ENCODE data around the gene SSH2.

Gene SSH2

DNA sequence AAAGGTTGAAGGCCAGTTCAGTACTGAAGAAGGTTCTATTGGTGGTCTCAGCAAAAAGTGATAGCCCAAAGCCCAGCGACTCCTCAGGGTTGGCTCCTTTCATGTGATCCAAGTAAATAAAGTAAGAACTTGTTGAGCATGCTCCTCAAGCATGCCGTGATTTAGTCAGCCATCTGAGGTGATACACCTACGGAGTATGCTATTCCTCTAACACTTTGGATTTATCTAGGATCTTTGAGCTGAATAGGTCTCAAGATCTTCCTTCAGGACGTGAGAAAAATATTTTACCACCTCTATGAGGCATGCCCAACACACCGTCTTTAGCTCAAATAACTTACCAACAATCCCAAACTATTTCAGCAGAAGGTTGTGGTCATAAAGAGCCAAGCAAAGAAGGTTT lies 154.0 kb downstream of the SSH2 start:
- WGBS, 2 donors (ENCODE audit: extremely low coverage in 2 of 2, insufficient read length in 2 of 2, insufficient replicate concordance in 1 of 2) = no CpG with 5 or more reads among the region's 5 CpGs
- H3K36me3 ChIP-seq (replicated peaks in 1 of 2; ENCODE audit: control insufficient read depth in 2 of 2, insufficient read depth in 2 of 2, low read length in 2 of 2) = no peaks in the 10 kb centered on the region
- no peak overlapping the region for H3K9ac ChIP-seq (ENCODE audit: low read depth, low read length, poor library complexity)
- no peaks in the 10 kb centered on the region for H3K9me3 ChIP-seq (replicated peaks in 1 of 2; ENCODE audit: control insufficient read depth in 2 of 2, insufficient read depth in 1 of 2, low read depth in 1 of 2, low read length in 2 of 2)
- H2AFZ ChIP-seq (ENCODE audit: low read length) = no peak overlapping the region
- H3K79me1 ChIP-seq (ENCODE audit: low read depth, low read length) = no peaks in the 10 kb centered on the region
- H4K91ac ChIP-seq (ENCODE audit: low read depth, low read length, poor library complexity) = no peak overlapping the region
- H4K8ac ChIP-seq (ENCODE audit: low read depth, low read length) = no peak overlapping the region
- H3K23ac ChIP-seq (ENCODE audit: low read depth, low read length, poor library complexity) = no peak overlapping the region
- H3K27me3 ChIP-seq (ENCODE audit: control insufficient read depth in 3 of 3, insufficient read depth in 3 of 3, low read depth in 1 of 3, low read length in 3 of 3) = no peaks in the 10 kb centered on the region
- peaks cover 1 to 2% of the 10 kb centered on the region in 2 donors for H3K4me1 ChIP-seq (ENCODE audit: control insufficient read depth in 2 of 2, insufficient read depth in 1 of 2, low read depth in 1 of 2, low read length in 2 of 2)
- H3K18ac ChIP-seq (ENCODE audit: low read length) = no peak overlapping the region
- no peak overlapping the region for H2BK120ac ChIP-seq (ENCODE audit: low read depth, low read length)
- H3K14ac ChIP-seq (ENCODE audit: low read length) = no peak overlapping the region
- no peak overlapping the region for H2BK15ac ChIP-seq (ENCODE audit: low read length)
- no peak overlapping the region for H3K4ac ChIP-seq (ENCODE audit: low read length)
- no peak overlapping the region for H3K4me3 ChIP-seq (ENCODE audit: low read length in 2 of 2)
- DNase-seq (ENCODE audit: low spot score) = no peak
- H2BK5ac ChIP-seq (ENCODE audit: low read length) = no peak overlapping the region
- H3K4me2 ChIP-seq (ENCODE audit: insufficient read depth, low read length, poor library complexity, severe bottlenecking) = no peak overlapping the region
- H3K27ac ChIP-seq (replicated peaks; ENCODE audit: low read length) = no peak overlapping the region
- H2AK5ac ChIP-seq (ENCODE audit: low read depth, low read length) = no peak overlapping the region
- H2BK12ac ChIP-seq (ENCODE audit: low read length) = no peak overlapping the region

DNA sequence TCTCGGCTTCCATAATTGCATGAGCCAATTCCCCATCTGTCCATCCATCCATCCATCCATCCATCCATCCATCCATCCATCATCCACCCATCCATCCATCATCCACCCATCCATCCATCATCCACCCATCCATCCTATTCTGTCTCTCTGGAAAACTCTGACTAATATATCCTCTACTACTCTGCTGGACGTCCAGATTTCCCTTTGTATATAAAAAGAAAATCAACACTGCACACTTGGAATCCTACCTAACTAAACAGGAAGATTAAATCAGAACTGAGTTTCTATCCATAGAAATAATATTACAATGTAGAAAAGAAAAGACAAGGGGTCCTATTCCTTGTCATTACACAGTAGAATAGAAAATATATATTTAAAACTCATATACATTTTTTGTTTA lies 157.0 kb downstream of the SSH2 start:
- DNase-seq (ENCODE audit: low spot score) = no peak
- no CpG with 5 or more reads among the region's 2 CpGs for WGBS, 2 donors (ENCODE audit: extremely low coverage in 2 of 2, insufficient read length in 2 of 2, insufficient replicate concordance in 1 of 2)
- Histone ChIP-seq H4K91ac (ENCODE audit: low read depth, low read length, poor library complexity) (no peak overlapping the region), H3K4ac (ENCODE audit: low read length) (no peak overlapping the region), H2BK5ac (ENCODE audit: low read length) (no peak overlapping the region), H3K27ac (replicated peaks; ENCODE audit: low read length) (no peak overlapping the region), H3K9ac (ENCODE audit: low read depth, low read length, poor library complexity) (no peak overlapping the region), H3K36me3 (replicated peaks in 1 of 2; ENCODE audit: control insufficient read depth in 2 of 2, insufficient read depth in 2 of 2, low read length in 2 of 2) (no peaks in the 10 kb centered on the region), H3K4me1 (ENCODE audit: control insufficient read depth in 2 of 2, insufficient read depth in 1 of 2, low read depth in 1 of 2, low read length in 2 of 2) (peaks cover 1 to 2% of the 10 kb centered on the region in 2 donors), H3K4me3 (ENCODE audit: low read length in 2 of 2) (no peak overlapping the region), H3K14ac (ENCODE audit: low read length) (no peak overlapping the region), H2BK12ac (ENCODE audit: low read length) (no peak overlapping the region), H3K23ac (ENCODE audit: low read depth, low read length, poor library complexity) (no peak overlapping the region), H4K8ac (ENCODE audit: low read depth, low read length) (no peak overlapping the region), H2BK15ac (ENCODE audit: low read length) (no peak overlapping the region), H3K79me1 (ENCODE audit: low read depth, low read length) (no peaks in the 10 kb centered on the region), H3K9me3 (replicated peaks in 1 of 2; ENCODE audit: control insufficient read depth in 2 of 2, insufficient read depth in 1 of 2, low read depth in 1 of 2, low read length in 2 of 2) (no peaks in the 10 kb centered on the region), H2BK120ac (ENCODE audit: low read depth, low read length) (no peak overlapping the region), H2AK5ac (ENCODE audit: low read depth, low read length) (no peak overlapping the region), H2AFZ (ENCODE audit: low read length) (no peak overlapping the region), H3K4me2 (ENCODE audit: insufficient read depth, low read length, poor library complexity, severe bottlenecking) (no peak overlapping the region), H3K27me3 (ENCODE audit: control insufficient read depth in 3 of 3, insufficient read depth in 3 of 3, low read depth in 1 of 3, low read length in 3 of 3) (no peaks in the 10 kb centered on the region), H3K18ac (ENCODE audit: low read length) (no peak overlapping the region)

DNA sequence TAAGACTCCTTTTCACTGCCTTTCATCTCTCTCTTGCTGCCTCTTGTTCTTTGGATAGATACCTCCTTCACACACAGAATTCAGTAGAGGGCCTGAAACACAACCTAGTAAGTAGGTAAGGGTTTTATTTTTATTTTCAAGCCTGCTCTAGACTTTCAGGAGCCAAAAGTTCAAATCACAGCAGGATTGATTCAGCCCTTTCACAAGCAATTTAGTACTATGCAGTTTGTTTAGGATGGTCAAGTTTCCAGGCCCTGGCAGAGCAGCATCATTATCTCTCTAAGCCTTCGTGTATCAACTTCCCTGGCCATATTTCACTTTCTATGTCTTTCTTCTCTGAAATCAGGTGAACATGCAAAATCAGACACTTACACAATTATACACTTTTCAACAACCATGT lies 158.5 kb downstream of the SSH2 start:
- Histone ChIP-seq H2BK120ac (ENCODE audit: low read depth, low read length) (no peak overlapping the region), H4K91ac (ENCODE audit: low read depth, low read length, poor library complexity) (no peak overlapping the region), H3K36me3 (replicated peaks in 1 of 2; ENCODE audit: control insufficient read depth in 2 of 2, insufficient read depth in 2 of 2, low read length in 2 of 2) (no peaks in the 10 kb centered on the region), H2BK15ac (ENCODE audit: low read length) (no peak overlapping the region), H3K9me3 (replicated peaks in 1 of 2; ENCODE audit: control insufficient read depth in 2 of 2, insufficient read depth in 1 of 2, low read depth in 1 of 2, low read length in 2 of 2) (no peaks in the 10 kb centered on the region), H3K9ac (ENCODE audit: low read depth, low read length, poor library complexity) (no peak overlapping the region), H3K14ac (ENCODE audit: low read length) (no peak overlapping the region), H2BK12ac (ENCODE audit: low read length) (no peak overlapping the region), H3K18ac (ENCODE audit: low read length) (no peak overlapping the region), H3K27ac (replicated peaks; ENCODE audit: low read length) (no peak overlapping the region), H3K27me3 (ENCODE audit: control insufficient read depth in 3 of 3, insufficient read depth in 3 of 3, low read depth in 1 of 3, low read length in 3 of 3) (no peaks in the 10 kb centered on the region), H2BK5ac (ENCODE audit: low read length) (no peak overlapping the region), H3K23ac (ENCODE audit: low read depth, low read length, poor library complexity) (no peak overlapping the region), H2AK5ac (ENCODE audit: low read depth, low read length) (no peak overlapping the region), H4K8ac (ENCODE audit: low read depth, low read length) (no peak overlapping the region), H3K4me2 (ENCODE audit: insufficient read depth, low read length, poor library complexity, severe bottlenecking) (no peak overlapping the region), H2AFZ (ENCODE audit: low read length) (no peak overlapping the region), H3K79me1 (ENCODE audit: low read depth, low read length) (no peaks in the 10 kb centered on the region), H3K4me3 (ENCODE audit: low read length in 2 of 2) (no peak overlapping the region), H3K4ac (ENCODE audit: low read length) (no peak overlapping the region), H3K4me1 (ENCODE audit: control insufficient read depth in 2 of 2, insufficient read depth in 1 of 2, low read depth in 1 of 2, low read length in 2 of 2) (peaks cover 1 to 4% of the 10 kb centered on the region in 2 donors)
- DNase-seq (ENCODE audit: low spot score) = no peak
- no CpG with 5 or more reads among the region's 1 CpG for WGBS, 2 donors (ENCODE audit: extremely low coverage in 2 of 2, insufficient read length in 2 of 2, insufficient replicate concordance in 1 of 2)

- H3K18ac ChIP-seq (ENCODE audit: low read length) = no peak overlapping the region
Measured at GRCh38 chr17:29769225-29769624, 160.8 kb downstream of the SSH2 start.

More at GRCh38 chr17:29769225-29769624, 160.8 kb downstream of the SSH2 start:
- no peak for DNase-seq (ENCODE audit: low spot score)
- no peak overlapping the region for H4K91ac ChIP-seq (ENCODE audit: low read depth, low read length, poor library complexity)
- no peak overlapping the region for H2BK12ac ChIP-seq (ENCODE audit: low read length)
- H3K4me2 ChIP-seq (ENCODE audit: insufficient read depth, low read length, poor library complexity, severe bottlenecking) = no peak overlapping the region
- no peaks in the 10 kb centered on the region for H3K27me3 ChIP-seq (ENCODE audit: control insufficient read depth in 3 of 3, insufficient read depth in 3 of 3, low read depth in 1 of 3, low read length in 3 of 3)
- H3K79me1 ChIP-seq (ENCODE audit: low read depth, low read length) = no peaks in the 10 kb centered on the region
- no peak overlapping the region for H2AK5ac ChIP-seq (ENCODE audit: low read depth, low read length)
- H3K9ac ChIP-seq (ENCODE audit: low read depth, low read length, poor library complexity) = no peak overlapping the region
- H3K27ac ChIP-seq (replicated peaks; ENCODE audit: low read length) = no peak overlapping the region
- H3K4me3 ChIP-seq (ENCODE audit: low read length in 2 of 2) = no peak overlapping the region
- no peak overlapping the region for H4K8ac ChIP-seq (ENCODE audit: low read depth, low read length)
- H2BK15ac ChIP-seq (ENCODE audit: low read length) = no peak overlapping the region
- no peaks in the 10 kb centered on the region for H3K9me3 ChIP-seq (replicated peaks in 1 of 2; ENCODE audit: control insufficient read depth in 2 of 2, insufficient read depth in 1 of 2, low read depth in 1 of 2, low read length in 2 of 2)
- H3K36me3 ChIP-seq (replicated peaks in 1 of 2; ENCODE audit: control insufficient read depth in 2 of 2, insufficient read depth in 2 of 2, low read length in 2 of 2) = no peaks in the 10 kb centered on the region
- H3K4ac ChIP-seq (ENCODE audit: low read length) = no peak overlapping the region
- H2BK120ac ChIP-seq (ENCODE audit: low read depth, low read length) = no peak overlapping the region
- H3K14ac ChIP-seq (ENCODE audit: low read length) = no peak overlapping the region
- no peak overlapping the region for H2BK5ac ChIP-seq (ENCODE audit: low read length)
- H3K4me1 ChIP-seq (ENCODE audit: control insufficient read depth in 2 of 2, insufficient read depth in 1 of 2, low read depth in 1 of 2, low read length in 2 of 2) = peaks cover 1 to 4% of the 10 kb centered on the region in 2 donors
- H2AFZ ChIP-seq (ENCODE audit: low read length) = no peak overlapping the region
- H3K23ac ChIP-seq (ENCODE audit: low read depth, low read length, poor library complexity) = no peak overlapping the region
